HG03108 (cell line): ENCODE measurements around the gene POLR3GL.

Experiments
- ATAC-seq: cut with Tn5 transposase; IDR thresholded peaks from one replicate; pipeline ENCODE4 v1.9.1; 2021; ENCODE audit warnings: moderate library complexity; ENCODE audit not compliant: unreplicated experiment

Gene POLR3GL

DNA sequence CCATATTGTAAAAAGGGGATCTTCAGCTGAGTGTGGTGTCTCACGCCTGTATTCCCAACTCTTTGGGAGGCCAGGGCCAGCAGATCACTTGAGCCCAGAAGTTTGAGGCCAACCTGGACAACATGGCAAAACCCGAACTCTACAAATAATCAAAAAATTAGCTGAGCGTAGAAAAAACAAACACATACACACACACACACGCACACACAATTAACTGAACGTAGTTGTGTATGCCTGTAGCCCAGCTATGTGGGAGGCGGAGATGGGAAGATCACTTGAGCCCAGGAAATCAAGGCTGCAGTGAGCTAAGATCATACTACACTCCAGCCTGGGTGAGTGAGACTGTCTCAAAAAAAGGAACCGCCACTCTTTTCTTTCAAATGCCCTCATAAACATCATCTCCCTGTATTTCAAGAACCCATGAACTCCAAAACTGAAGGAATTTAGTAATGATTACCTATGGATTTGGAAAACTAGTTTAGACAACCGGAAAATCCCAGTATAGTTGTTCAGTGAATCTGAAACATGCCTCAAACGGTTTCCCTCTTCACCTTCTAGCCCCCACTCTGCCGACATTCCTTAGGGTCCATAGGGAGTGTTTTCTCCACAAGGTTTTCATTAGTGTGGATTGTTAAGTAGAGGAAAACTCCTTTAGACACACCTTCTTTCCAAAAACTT, 27.4 kb downstream of the POLR3GL start:
- ATAC-seq = no peak

DNA sequence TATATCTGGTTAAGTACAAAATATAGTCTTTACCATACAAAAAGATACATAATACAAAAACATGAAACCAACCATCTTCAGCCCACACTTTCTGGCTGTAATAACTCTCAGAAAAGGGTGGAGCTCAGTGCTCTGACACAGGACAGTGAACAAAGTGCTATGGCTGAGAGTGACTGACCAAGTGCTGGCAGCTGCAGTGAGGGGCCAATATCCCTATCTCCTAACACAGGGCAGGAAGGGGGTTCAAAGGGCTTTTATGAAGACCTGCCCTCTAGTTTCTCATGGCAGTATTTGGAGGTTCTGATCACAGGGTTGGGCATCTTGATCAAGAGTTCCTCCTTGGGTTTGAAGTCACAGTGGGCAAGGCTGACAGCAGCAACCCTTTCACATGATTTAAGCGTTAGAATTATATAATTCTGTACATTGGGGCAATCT, 28.0 kb downstream of the POLR3GL start:
- ATAC-seq = no peak

DNA sequence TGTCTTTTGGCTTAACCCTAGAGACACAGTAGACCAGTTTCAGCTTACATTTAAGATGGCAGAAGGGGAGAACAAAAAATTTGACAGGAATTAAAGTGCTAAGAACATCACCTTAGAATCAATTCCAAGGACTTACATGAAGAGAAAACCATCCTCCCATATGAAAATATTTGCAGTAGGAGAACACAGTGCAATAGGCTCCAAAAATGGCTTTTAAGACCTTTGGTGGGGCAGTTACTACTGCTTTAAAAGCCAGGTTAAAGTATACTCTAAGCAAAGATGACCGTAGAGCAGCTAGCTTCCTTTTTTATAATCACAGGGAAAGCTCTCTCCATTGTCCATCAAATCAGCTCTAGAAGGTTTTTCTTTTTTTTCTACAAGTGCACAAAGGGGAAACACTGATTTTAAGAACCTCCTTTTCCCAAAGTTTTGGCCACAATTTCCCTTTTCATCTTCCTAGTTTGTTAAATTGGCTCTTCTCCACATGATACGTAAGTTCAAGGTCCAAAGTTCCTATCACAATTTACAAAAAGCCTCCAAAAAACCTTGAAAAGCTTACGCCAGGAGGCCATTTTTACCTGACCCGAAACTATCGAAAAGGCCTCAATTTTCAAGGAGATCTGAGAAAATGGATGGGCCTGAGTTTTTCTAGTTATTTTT, 28.6 kb downstream of the POLR3GL start:
- ATAC-seq = no peak

DNA sequence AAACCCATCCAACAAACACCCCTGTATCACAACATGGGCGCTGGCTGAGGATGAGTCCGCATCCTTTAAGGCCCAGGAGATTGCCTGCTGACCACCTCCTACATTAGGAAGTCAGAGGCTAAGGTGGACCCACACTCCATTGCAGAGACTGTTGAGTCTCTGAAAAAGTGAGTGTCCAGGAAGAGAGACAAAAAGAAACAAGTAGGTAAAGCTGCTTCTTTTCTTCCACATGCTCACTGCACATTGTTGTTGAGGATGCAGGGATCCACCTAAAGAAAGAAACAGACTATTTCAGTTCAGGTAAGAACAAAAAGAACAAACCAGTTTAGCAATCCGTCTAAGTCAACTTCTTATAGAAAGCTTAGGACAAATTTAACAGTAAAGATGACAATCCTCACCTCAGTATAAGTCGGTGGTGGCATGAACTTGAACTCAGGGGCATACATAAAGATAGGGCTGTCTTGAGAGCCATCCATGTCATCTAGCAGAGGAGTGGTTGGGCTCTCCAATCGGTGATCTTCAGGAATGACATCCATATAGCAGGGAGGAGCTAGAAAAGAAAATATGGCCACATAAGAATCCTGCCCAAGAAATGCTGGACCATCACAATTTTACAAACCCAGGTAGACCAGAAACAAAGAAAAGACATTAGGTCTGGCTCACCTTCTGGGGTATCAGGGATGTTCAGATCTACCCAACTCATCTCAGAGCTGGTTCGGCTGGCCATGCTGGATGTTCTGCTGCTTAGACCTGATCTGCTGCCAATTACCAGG, 29.3 kb downstream of the POLR3GL start:
- no peak for ATAC-seq

DNA sequence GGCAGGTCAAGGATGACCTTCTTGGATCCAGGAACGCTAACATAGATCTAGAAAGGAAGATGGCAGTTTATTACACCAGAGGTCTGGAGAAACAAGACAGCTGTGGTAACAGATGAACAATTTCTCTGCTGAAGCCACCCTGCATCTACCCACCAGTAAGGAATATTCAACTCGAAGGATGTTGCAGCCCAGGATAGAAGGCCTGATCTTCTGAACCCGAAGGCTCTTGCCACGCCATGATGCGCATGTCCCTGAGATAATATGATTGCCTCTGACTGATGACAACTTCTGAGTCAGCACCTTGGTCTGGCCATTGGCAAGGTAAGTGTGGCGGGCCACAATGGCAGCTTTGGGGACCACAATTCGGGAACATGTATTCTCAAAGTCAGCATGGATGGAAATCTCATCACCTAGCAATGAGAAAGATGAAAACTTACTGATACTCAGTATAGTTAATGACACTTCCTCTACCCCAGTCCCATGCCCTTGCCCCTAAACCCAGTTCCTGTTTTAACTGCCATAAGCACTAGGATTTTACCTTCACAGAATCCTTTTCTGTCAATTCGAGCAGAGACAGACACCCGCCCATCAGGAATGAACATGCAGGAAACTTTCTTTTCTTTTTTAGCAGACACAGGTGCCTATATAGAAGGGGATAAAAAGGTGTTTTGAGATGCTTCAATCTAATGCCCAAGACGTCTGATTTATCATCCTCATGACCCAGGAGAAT, 30.1 kb downstream of the POLR3GL start:
- ATAC-seq = no peak

DNA sequence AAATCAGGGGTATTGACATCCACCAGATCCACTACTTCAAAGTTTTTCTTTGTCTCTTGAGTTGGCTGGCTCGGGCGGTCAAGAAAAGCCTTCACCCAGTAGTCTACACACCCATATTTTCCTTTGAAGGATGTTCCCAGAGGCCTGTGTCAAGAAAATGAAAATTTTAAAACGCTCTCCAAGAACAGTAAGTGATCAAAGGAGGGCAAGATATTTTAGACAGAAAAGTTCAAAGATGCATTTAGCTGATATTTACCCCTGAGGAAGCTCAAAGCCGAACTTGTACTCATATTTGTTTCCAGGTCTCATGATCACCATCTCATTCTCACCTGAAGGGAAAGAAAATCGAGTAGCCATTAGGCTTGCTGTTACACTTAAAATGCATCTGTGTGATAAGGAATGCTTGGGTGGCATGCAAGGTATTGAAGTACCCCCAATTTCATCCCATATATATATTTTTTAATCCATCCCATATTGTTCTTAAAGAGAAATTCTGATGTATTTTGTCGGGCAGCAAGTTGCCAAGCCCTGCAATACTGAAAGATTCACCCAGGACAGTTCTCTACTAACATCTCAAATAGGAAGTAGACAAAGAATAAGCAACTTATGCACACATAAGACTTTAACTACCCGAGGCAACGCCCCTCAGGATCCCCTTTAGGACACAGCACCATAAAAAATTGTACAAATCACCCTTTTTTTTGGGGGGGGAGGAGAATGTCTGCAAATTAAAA, 30.8 kb downstream of the POLR3GL start:
- no peak for ATAC-seq

DNA sequence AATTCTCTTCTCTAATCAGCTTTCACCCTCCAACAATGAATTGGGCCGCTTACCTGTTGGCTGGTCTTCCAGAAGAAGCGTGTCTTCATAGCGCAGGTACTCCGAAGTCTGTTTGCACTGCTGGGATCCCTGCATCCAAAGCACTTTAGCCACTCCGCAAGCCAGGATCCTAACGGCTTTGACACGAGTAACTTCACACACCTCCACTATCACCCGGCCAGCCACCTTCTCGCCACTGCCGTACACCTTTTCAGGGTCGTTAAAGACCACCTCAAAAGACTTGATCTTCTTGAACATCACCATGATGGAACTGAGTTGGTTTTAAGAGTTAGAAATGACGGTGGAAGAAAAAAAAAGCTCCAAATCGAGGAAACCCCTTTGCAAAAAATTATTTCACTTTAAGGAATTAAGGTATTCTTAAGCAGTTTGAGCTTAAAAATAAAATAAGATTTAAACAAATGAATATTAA, 31.5 kb downstream of the POLR3GL start:
- no peak for ATAC-seq

DNA sequence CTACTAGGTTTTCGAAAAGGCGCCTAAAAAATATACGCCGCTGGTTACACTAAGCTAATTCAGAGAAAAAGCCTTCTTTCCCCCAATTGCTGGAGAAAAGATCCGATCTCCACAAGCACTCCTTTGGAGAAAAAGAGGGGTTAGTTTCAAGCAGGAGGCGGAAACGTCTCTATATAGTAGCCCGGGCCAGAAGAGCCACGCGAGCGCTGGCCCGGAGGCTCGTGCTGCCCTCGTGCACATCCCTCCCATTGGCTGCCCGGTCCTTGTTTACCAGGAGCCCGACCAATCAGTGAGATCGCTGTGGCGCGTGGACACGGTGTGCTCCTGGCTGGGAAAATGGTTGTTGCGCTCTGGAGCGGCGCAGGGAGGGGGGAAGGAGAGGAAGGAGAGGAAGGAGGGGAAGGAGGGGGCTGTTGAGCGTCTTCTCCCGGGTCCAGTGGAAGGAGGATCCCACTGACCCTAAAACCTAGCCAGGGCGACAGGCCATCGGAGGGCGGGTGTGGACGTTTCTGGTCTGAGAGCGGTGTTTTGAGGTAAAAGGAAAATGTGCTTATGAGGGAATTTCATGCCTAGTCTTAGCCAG, 32.0 kb downstream of the POLR3GL start, which contains the start of gene TXNIP:
Gene TXNIP (minus strand): TSS at position 147 of the 583 bp plus-strand sequence. CDS start 313 bp downstream, outside the sequence.
- ATAC-seq = peak; percentile 89

DNA sequence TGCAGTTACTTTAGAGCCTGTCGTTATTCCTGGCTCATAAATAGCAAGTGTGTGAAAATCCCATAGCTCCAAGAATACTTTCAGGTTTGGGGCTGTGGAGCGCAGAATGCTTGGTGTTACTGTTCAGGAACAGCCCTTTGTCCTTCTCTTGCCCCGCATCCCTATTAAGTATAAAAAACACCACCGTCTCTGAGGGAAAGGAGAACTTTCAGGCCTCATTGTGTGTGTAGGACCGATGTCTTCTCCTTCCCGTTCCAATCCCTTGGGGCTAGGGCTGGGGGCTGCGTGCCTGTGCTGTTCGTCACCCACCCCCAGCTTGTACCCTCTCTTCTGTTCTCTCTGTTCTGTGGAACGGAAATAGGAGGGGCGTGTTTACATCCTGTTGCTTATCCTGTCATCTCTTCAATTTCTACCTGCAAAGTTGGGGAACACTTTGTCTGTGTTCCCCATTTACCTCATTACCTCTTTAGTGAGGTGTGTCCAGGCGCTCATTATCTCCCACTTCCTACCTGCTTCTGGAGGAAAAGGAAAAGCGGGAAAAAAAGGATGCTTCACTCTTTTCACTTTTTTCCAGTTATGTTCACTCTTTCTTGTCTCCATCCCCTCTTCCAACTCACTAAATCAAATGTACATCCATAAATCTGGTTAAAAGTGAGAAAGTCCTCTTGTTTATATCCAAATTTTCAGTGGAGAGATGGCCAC, 32.7 kb downstream of the POLR3GL start:
- ATAC-seq = no peak

DNA sequence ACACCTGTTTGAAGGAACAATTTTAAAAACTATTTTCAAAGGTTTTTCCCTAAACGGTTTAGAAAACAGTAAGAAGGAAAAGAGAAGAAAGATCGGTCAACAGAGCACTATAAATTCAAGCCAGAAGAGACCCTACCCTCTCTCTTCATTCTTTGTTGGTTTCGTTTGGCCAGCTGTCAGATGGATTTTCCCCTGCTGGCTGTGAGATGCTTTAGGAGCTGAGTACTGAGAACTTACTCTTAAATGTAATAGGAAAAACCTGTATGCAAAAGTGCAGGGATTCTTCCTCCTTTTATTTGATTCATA, 33.2 kb downstream of the POLR3GL start:
- ATAC-seq = no peak

DNA sequence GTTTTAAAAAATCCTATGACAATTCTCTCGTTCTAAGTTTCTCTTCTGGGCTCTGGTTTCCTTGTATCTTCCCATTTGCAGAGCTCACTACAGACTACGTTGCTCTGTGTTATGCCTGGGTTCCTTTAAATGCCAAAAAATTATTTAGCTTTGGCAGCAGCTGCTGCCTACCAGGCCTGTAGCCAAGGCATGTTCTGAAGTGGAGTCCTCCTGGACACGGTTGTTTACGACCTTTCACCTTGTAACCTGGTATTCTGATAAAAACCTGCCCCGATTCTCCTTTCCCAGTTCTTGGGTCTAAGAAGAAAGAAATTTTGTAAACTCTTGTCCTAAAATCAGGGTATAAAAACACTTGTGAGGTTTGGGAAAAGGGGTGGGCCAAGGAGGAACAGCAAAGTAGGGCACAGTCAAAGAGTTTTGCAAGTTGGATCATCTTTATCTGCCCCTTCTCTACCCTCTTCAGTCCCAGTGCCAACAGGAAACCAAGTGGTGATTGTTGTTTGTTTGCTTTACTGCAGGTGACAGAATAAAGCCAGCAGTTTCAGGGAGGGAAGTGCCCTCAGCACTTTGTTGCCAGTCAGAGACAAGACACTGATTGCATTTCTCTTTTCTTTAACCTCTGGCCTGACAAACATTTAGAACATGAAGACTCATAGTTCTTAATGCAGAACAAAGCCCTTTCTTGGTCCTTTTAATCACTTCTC, 35.0 kb downstream of the POLR3GL start:
- no peak for ATAC-seq

DNA sequence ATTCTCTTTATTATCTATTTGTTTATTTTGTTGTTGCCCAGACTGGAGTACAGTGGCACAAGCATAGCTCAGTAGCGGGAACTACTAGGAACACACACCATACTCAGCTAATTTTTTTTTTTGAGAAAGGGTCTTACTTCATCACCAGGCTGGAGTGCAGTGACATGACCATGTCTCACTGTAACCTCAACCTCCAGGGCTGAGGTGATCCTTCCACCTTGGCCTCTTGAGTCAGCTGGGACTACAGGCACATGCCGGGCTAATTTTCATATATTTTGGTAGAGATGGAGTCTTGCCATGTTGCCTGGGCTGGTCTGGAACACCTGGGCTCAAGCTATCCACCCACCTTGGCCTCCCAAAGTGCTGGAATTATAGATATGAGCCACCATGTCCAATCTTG, 37.2 kb downstream of the POLR3GL start:
- ATAC-seq = no peak

DNA sequence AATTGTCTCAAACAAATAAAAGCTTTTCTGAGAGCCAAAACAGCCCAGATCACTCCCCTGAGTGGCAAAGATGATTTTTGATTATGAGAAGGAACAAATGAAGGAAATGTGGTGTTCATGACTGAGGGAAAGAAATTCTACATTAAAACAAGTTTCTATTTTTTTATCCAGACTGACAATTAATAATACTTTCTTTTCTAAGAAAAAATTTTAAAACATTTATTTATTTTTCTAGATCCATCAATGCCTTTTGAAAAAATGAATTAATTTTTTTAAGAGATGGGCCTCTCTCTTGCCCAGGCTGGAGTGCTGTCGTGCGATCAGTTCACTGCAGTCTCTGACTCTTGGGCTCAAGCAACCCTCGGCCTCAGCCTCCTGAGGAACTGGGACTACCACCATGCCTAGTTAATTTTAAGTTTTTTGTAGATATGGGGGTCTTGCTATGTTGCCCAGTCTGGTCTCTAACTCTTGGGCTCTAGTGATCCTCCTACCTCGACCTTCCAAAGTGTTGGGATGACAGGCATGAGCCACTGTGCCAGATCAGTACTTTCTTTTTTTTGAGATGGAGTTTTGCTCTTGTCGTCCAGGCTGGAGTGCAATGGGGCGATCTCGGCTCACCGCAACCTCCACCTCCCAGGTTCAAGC, 43.1 kb downstream of the POLR3GL start:
- ATAC-seq = no peak

DNA sequence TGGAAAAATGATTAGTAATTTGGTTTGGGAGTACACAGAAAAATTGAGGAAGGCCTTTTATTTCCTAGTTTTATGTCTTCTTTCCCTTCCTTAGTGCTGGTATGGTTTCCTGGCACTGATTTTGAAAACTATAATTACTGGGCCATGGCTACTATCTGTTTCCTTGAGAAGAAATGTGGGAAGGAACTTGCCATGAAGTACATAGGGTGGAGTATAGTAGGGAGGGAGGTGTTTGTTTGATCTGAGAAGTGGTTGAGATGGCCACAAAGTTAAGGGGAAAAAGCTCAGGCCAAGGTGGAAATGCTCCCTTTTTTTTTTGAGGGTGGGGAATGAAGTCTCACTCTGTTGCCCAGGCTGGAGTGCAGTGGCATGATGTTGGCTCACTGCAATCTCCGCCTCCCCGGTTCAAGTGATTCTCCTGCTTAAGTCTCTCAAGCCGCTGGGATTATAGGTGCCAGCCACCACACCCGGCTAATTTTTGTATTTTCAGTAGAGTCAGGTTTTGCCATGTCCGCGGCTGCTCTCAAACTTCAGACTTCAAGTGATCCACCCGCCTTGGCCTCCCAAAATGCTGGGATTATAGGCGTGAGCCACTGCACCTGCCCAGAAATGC, 45.7 kb downstream of the POLR3GL start:
- ATAC-seq = no peak

DNA sequence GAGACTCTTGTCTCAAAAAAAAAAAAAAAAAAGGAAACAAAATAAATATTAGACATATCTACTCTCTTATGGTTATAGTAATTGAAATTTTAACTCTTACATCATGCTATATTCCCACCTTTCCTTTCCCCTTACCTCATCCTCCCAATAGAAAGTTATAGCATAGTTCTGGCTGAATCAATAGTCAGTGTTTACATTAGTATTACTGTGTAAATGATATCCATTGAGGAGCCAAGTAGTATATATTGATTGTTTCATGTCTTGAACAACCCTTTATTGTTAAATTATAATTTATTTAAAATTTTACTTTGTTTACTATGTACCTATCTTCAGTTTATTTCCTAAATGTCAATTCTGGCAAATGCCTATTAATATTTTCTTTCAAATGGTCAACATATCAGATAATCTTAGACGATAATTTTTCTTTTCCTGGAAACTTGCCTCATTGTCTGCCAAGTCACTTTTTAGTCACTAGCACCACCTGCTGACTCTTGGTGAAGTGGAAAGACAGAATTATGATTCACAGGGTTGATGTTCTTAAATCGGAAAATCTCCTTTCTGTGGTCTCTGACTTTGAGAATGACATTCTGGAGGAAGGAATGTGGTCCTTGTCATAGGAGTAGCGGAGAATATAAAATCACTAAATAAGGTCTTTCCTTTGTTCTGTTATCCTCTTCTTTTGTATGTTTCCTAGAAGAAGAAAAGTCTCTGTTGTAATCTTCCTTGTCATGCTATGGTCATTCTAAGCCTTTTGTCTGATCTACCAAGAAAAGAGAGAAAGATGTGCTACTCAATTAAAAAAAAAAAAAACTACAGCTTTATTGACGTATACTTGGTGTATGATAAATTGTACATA, 48.4 kb downstream of the POLR3GL start:
- ATAC-seq = no peak

DNA sequence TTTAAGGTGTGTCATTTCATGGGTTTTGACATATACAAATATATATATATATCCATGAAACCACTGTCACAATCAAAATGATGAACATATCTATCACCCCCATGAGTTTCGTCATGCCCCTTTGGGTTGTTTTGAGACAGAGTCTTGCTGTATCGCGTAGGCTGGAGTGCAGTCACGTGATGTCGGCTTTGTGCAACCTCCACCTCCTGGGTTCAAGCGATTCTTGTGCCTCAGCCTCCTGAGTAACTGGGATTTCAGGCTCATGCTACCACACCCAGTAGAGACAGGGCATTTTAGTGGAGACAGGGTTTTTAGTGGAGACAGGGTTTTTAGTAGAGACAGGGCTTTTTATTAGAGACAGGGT, 49.1 kb downstream of the POLR3GL start:
- ATAC-seq = no peak

DNA sequence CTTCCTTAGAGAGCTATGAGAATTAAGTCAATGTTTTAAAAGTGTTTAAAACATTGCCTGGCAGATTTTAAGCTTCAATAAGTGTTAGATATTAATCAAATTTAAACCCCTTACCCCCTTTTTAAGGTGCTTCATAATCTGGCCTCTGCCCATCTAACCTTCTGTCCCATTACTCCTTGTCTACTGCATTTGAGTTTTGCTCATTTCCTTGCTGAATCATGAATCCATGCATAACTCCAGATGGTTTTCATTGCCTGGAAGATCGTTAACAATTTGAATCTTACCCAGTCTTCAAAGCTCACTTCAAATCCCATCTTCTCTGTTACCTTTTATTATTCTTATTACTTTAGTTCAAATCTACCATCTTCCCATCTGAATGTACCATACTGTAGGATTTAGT, 52.4 kb downstream of the POLR3GL start:
- no peak for ATAC-seq
